Endodermal cell (in vitro differentiated cells): ENCODE measurements around the gene ZBTB34. TPM values are rescaled to one million over a fixed set of nuclear protein-coding genes. Genes with fewer than 3 reads are reported as not detected.

Experiments
- DNase-seq: peaks from one replicate; pipeline ENCODE4 v3.0.0-alpha.2; 2017
- H3K27ac ChIP-seq: 2 replicates; pipeline ENCODE4 v1.5.1; 2013; ENCODE audit warnings: mild to moderate bottlenecking, low read depth, low read length, moderate library complexity
- H3K27me3 ChIP-seq: 2 replicates; pipeline ENCODE4 v1.6.1; 2013; ENCODE audit warnings: mild to moderate bottlenecking, low read length, moderate library complexity; ENCODE audit not compliant: insufficient read depth, control insufficient read depth, poor library complexity, severe bottlenecking
- H3K36me3 ChIP-seq: 2 replicates; pipeline ENCODE4 v1.7.0; 2013; ENCODE audit warnings: mild to moderate bottlenecking, low read length, moderate library complexity; ENCODE audit not compliant: control insufficient read depth, insufficient read depth
- H3K4me1 ChIP-seq: one replicate; pipeline ENCODE4 v1.7.0; 2013; ENCODE audit warnings: low read length; ENCODE audit not compliant: control insufficient read depth, insufficient read depth
- H3K4me3 ChIP-seq: 2 replicates; pipeline ENCODE4 v1.5.1; 2013; ENCODE audit warnings: mild to moderate bottlenecking, low read length, moderate library complexity
- H3K9ac ChIP-seq: 2 replicates; pipeline ENCODE4 v1.6.1; 2013; ENCODE audit warnings: mild to moderate bottlenecking, low read length, moderate library complexity; ENCODE audit not compliant: poor library complexity, severe bottlenecking; ENCODE audit errors: extremely low read depth
- H3K9me3 ChIP-seq: 2 replicates; pipeline ENCODE4 v1.6.1; 2013; ENCODE audit warnings: mild to moderate bottlenecking, low read length, moderate library complexity; ENCODE audit not compliant: control insufficient read depth
- H3K27ac Mint-ChIP-seq: 2 replicates; pipeline ENCODE4 v1.8.0; 2020; ENCODE audit warnings: mixed read lengths
- H3K27me3 Mint-ChIP-seq: 2 replicates; pipeline ENCODE4 v1.8.0; 2021; ENCODE audit warnings: mild to moderate bottlenecking, mixed read lengths; ENCODE audit not compliant: insufficient read depth
- H3K36me3 Mint-ChIP-seq: 2 replicates; pipeline ENCODE4 v1.8.0; 2020; ENCODE audit warnings: low read depth, mixed read lengths
- H3K4me1 Mint-ChIP-seq: 2 replicates; pipeline ENCODE4 v1.8.0; 2020; ENCODE audit warnings: mixed read lengths
- H3K4me3 Mint-ChIP-seq: 2 replicates; pipeline ENCODE4 v1.8.0; 2020; ENCODE audit warnings: mild to moderate bottlenecking, moderate library complexity, mixed read lengths
- H3K9me3 Mint-ChIP-seq: 2 replicates; pipeline ENCODE4 v1.8.0; 2020; ENCODE audit warnings: mild to moderate bottlenecking, mixed read lengths
- CTCF ChIP-seq: fragments of 200-600 bp; sonication (generic); conservative IDR thresholded peaks from 2 replicates; pipeline ENCODE4 v1.5.0; 2021; ENCODE audit warnings: antibody characterized with exemption, mild to moderate bottlenecking
- WGBS, 2 experiments: methylation state at CpG; one replicate each; pipeline versions ENCODE4 v1.1.5 to v1.1.7; 2013; ENCODE audit warnings: missing lambda C conversion rate in 2 of 2, mixed read lengths in 1 of 2; ENCODE audit not compliant: insufficient coverage in 1 of 2, insufficient read length in 1 of 2; 5-methylcytosine and 5-hydroxymethylcytosine counted together
- total RNA-seq, 2 donors: library from RNA; stranded (reverse); fragmentation: NEBNext Ultra II Directional in 1 of 2; extraction: Animal tissue kit (Norgen Biotek cat#: 25700) in 1 of 2; gene quantifications; 2 replicates in 1 of 2; 3 replicates in 1 of 2; pipeline ENCODE4 v1.2.1, GENCODE V29; 2021

The ZBTB34 gene
- total RNA-seq, 2 donors from 2014 or later, result 19.7 to 24.9 TPM

DNA sequence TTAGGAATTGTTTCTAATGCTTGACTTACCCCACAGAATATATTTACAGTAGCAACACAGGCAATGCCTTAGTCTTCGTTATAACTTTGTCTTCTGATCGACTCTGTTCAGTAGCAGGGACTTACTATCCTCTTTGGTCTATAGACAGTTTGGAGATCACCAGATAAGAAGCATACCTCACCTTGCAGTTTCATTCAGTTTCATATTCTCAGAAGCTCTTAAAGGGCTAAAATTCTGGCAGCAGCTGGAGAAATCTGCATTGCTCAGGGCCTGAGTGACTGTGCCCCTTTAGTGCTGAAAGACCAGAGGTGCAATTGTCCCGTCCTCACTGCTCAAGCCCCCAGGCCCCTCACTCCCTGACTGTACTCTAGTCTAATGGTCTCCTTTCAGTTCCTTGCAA, 29.6 kb upstream of the ZBTB34 start:
- 87 to 91% methylated on average over 3 of the region's 3 CpGs for WGBS, 2 experiments
- Histone ChIP-seq H3K4me1 (no peaks in the 10 kb centered on the region), H3K9me3 (no peaks in the 10 kb centered on the region), H3K27ac (no peak overlapping the region), H3K4me3 (no peak overlapping the region), H3K36me3 (peaks cover 52% of the 10 kb centered on the region), H3K27me3 (no peaks in the 10 kb centered on the region), H3K9ac (no peak overlapping the region)
- H3K27ac Mint-ChIP-seq, result no peak overlapping the region
- H3K9me3 Mint-ChIP-seq, result no peaks in the 10 kb centered on the region
- no peaks in the 10 kb centered on the region for H3K27me3 Mint-ChIP-seq
- no peak for TF ChIP-seq CTCF
- peaks cover 44% of the 10 kb centered on the region for H3K36me3 Mint-ChIP-seq
- no peaks in the 10 kb centered on the region for H3K4me1 Mint-ChIP-seq
- no peak overlapping the region for H3K4me3 Mint-ChIP-seq
- no peak for DNase-seq

DNA sequence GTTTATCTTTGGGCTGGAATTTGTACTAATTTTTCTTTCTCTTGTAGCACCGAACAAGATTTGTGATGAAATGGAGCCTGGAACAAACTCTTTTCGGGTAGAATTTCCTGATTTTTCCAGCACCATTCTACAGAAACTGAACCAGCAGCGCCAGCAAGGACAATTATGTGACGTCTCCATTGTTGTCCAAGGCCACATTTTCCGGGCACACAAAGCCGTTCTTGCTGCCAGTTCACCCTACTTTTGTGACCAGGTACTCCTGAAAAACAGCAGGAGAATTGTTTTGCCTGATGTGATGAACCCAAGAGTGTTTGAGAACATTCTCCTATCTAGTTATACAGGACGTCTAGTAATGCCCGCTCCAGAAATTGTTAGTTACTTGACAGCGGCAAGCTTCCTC, 28.0 kb upstream of the ZBTB34 start:
- Histone ChIP-seq H3K27ac (no peak overlapping the region), H3K9ac (no peak overlapping the region), H3K9me3 (no peaks in the 10 kb centered on the region), H3K36me3 (peaks cover 47% of the 10 kb centered on the region), H3K4me3 (no peak overlapping the region), H3K27me3 (no peaks in the 10 kb centered on the region), H3K4me1 (no peaks in the 10 kb centered on the region)
- peaks cover 43% of the 10 kb centered on the region for H3K36me3 Mint-ChIP-seq
- no peak overlapping the region for H3K27ac Mint-ChIP-seq
- no peak for DNase-seq
- H3K9me3 Mint-ChIP-seq, result no peaks in the 10 kb centered on the region
- no peak overlapping the region for H3K4me3 Mint-ChIP-seq
- H3K27me3 Mint-ChIP-seq, result no peaks in the 10 kb centered on the region
- WGBS, 2 experiments, result 94% methylated on average over 9 of the region's 9 CpGs
- no peaks in the 10 kb centered on the region for H3K4me1 Mint-ChIP-seq
- TF ChIP-seq CTCF, result no peak

- Mint-ChIP-seq H3K36me3 (peaks cover 41% of the 10 kb centered on the region), H3K4me1 (no peaks in the 10 kb centered on the region), H3K9me3 (no peaks in the 10 kb centered on the region), H3K27ac (no peak overlapping the region), H3K27me3 (no peaks in the 10 kb centered on the region), H3K4me3 (no peak overlapping the region)
- Histone ChIP-seq H3K4me1 (no peaks in the 10 kb centered on the region), H3K4me3 (no peak overlapping the region), H3K27me3 (no peaks in the 10 kb centered on the region), H3K36me3 (peaks cover 51% of the 10 kb centered on the region), H3K9ac (no peak overlapping the region), H3K9me3 (no peaks in the 10 kb centered on the region), H3K27ac (no peak overlapping the region)
- WGBS, 2 experiments, result 95% methylated on average over 24 of the region's 24 CpGs
- no peak for DNase-seq
- no peak for TF ChIP-seq CTCF
Measured at GRCh38 chr9:126833020-126833419, 27.4 kb upstream of the ZBTB34 start.
